LNCaP clone FGC (cell line): ENCODE data around the gene TEPSIN.

Experiments used
- DNase-seq: peaks from one replicate; pipeline ENCODE4 v3.0.0-alpha.2; 2011; ENCODE audit warnings: low read depth
- H3K4me3 ChIP-seq: 2 replicates; pipeline ENCODE4 v1.5.1; 2011; ENCODE audit warnings: mild to moderate bottlenecking, low read depth, low read length, control low read depth
- CTCF ChIP-seq: IDR thresholded peaks from 2 replicates; pipeline ENCODE4 v1.5.1; 2012; ENCODE audit warnings: mild to moderate bottlenecking; ENCODE audit not compliant: control insufficient read depth, insufficient read depth; ENCODE audit errors: extremely low read depth

The TEPSIN gene

GRCh38 chr17:81197409-81197795 is 41.5 kb downstream of the TEPSIN start:
- no peak for TF ChIP-seq CTCF
- no peak overlapping the region for H3K4me3 ChIP-seq
- no peak for DNase-seq

GRCh38 chr17:81196505-81197408 is 42.1 kb downstream of the TEPSIN start:
- no peak for DNase-seq
- H3K4me3 ChIP-seq = no peak overlapping the region
- TF ChIP-seq CTCF = no peak

GRCh38 chr17:81195941-81196495 is 42.8 kb downstream of the TEPSIN start:
- no peak overlapping the region for H3K4me3 ChIP-seq
- DNase-seq = no peak
- TF ChIP-seq CTCF = no peak

- no peak for DNase-seq
- no peak for TF ChIP-seq CTCF
- H3K4me3 ChIP-seq = no peak overlapping the region
Observed at GRCh38 chr17:81194941-81195901, 43.6 kb downstream of the TEPSIN start.

- TF ChIP-seq CTCF = no peak
- no peak for DNase-seq
- no peak overlapping the region for H3K4me3 ChIP-seq
Observed at GRCh38 chr17:81194225-81194760, 44.6 kb downstream of the TEPSIN start.

GRCh38 chr17:81193470-81194224 is 45.2 kb downstream of the TEPSIN start:
- no peak for DNase-seq
- no peak for TF ChIP-seq CTCF
- no peak overlapping the region for H3K4me3 ChIP-seq
